Thyroid gland (tissue), 4 donors: ENCODE data around the gene BMPR1B. TPM values are rescaled to one million over a fixed set of nuclear protein-coding genes. Genes with fewer than 3 reads are reported as not detected.

Source experiments
- DNase-seq, 2 donors: peaks; one replicate each; pipeline ENCODE4 v3.0.0-alpha.2; 2019
- H3K27ac ChIP-seq, 3 donors: fragments of 200-600 bp; sonication (generic); 1 replicate in 2 of 3; 2 replicates in 1 of 3; pipeline ENCODE4 v1.5.1; 2016 to 2019; ENCODE audit warnings: mild to moderate bottlenecking in 1 of 3, moderate library complexity in 1 of 3
- H3K27me3 ChIP-seq: fragments of 200-600 bp; sonication (generic); one replicate; pipeline ENCODE4 v1.5.1; 2019
- H3K36me3 ChIP-seq, 2 donors: fragments of 200-600 bp; sonication (generic); one replicate each; pipeline ENCODE4 v1.5.1; 2016 to 2019
- H3K4me1 ChIP-seq, 2 donors: fragments of 200-600 bp; sonication (generic); one replicate each; pipeline ENCODE4 v1.5.1; 2017 to 2019
- H3K4me3 ChIP-seq, 3 donors: fragments of 200-600 bp; sonication (generic); replicated peaks in 1 of 3; 1 replicate in 2 of 3; 2 replicates in 1 of 3; pipeline ENCODE4 v1.5.1; 2016; ENCODE audit warnings: mild to moderate bottlenecking in 1 of 3
- H3K9me3 ChIP-seq: fragments of 200-600 bp; sonication (generic); one replicate; pipeline ENCODE4 v1.5.1; 2017
- CTCF ChIP-seq, 6 experiments: fragments of 200-600 bp in 3 of 6; fragments of 450-650 bp in 3 of 6; sonication (generic) in 3 of 6; IDR thresholded peaks; one replicate each; pipeline ENCODE4 v1.5.1; 2016 to 2019; ENCODE audit warnings: antibody characterized with exemption in 6 of 6, mild to moderate bottlenecking in 2 of 6, inconsistent platforms in 1 of 6, moderate library complexity in 1 of 6
- POLR2A ChIP-seq, 2 donors: fragments of 450-650 bp; IDR thresholded peaks; one replicate each; pipeline ENCODE4 v1.6.1; 2017; ENCODE audit warnings: antibody characterized with exemption in 2 of 2, mild to moderate bottlenecking in 2 of 2, moderate library complexity in 1 of 2
- WGBS, 2 donors: methylation state at CpG; one replicate each; pipeline ENCODE4 v1.1.5; 2017; 5-methylcytosine and 5-hydroxymethylcytosine counted together
- intact Hi-C: fragments of 100-400 bp; cut with DNase I; formaldehyde crosslinking; loops from one replicate; pipeline ENCODE4 v1.15.1; 2023
- total RNA-seq, 4 donors: library from RNA; depleted of rRNA; stranded (reverse); fragments of >200 nt; gene quantifications; one replicate each; pipeline ENCODE4 v1.2.3, GENCODE V29; 2016

Gene BMPR1B
- total RNA-seq, 4 donors from 2014 or later: 0.49 to 0.89 (median 0.76) TPM

- Histone ChIP-seq H3K27me3 (no peaks in the 10 kb centered on the region), H3K9me3 (no peaks in the 10 kb centered on the region), H3K4me3 (no peak overlapping the region), H3K27ac (no peak overlapping the region), H3K4me1 (no peaks in the 10 kb centered on the region), H3K36me3 (no peaks in the 10 kb centered on the region)
- intact Hi-C loops: no loop called here
- WGBS, 2 donors: 96 to 97% methylated on average over 4 of the region's 4 CpGs
- no peak for DNase-seq
- TF ChIP-seq CTCF (IDR thresholded peaks at IDR 0.05) (no peak), POLR2A (IDR thresholded peaks at IDR 0.05) (no peak)
Observed at GRCh38 chr4:95038791-95039190, 281.0 kb downstream of the BMPR1B start.

GRCh38 chr4:95044324-95044837, 286.6 kb downstream of the BMPR1B start:
- no peaks in the 10 kb centered on the region for H3K4me1 ChIP-seq
- intact Hi-C loops: no loop called here
- no peak for DNase-seq
- no peak overlapping the region for H3K27ac ChIP-seq
- H3K36me3 ChIP-seq: no peaks in the 10 kb centered on the region
- H3K9me3 ChIP-seq: no peaks in the 10 kb centered on the region
- no peaks in the 10 kb centered on the region for H3K27me3 ChIP-seq
- 41 to 46% methylated on average over 5 of the region's 5 CpGs for WGBS, 2 donors
- no peak overlapping the region for H3K4me3 ChIP-seq
- TF ChIP-seq POLR2A (IDR thresholded peaks at IDR 0.05) (no peak), CTCF (IDR thresholded peaks at IDR 0.05) (no peak)

- Histone ChIP-seq H3K27me3 (no peaks in the 10 kb centered on the region), H3K9me3 (no peaks in the 10 kb centered on the region), H3K36me3 (no peaks in the 10 kb centered on the region), H3K4me3 (no peak overlapping the region), H3K4me1 (no peaks in the 10 kb centered on the region), H3K27ac (no peak overlapping the region)
- DNase-seq: no peak
- intact Hi-C loops: no loop called here
- 70 to 75% methylated on average over 3 of the region's 3 CpGs for WGBS, 2 donors
- TF ChIP-seq CTCF (IDR thresholded peaks at IDR 0.05) (no peak), POLR2A (IDR thresholded peaks at IDR 0.05) (no peak)
Observed at GRCh38 chr4:95045429-95045828, 287.7 kb downstream of the BMPR1B start.

- H3K27me3 ChIP-seq: no peaks in the 10 kb centered on the region
- H3K27ac ChIP-seq: no peak overlapping the region
- H3K4me3 ChIP-seq: no peak overlapping the region
- WGBS, 2 donors: 85 to 93% methylated on average over 2 of the region's 2 CpGs
- DNase-seq: no peak
- TF ChIP-seq POLR2A (IDR thresholded peaks at IDR 0.05): no peak
- TF ChIP-seq CTCF (IDR thresholded peaks at IDR 0.05): no peak
- intact Hi-C loops: no loop called here
- H3K4me1 ChIP-seq: no peaks in the 10 kb centered on the region
- no peaks in the 10 kb centered on the region for H3K36me3 ChIP-seq
- no peaks in the 10 kb centered on the region for H3K9me3 ChIP-seq
Observed at GRCh38 chr4:95048296-95048695, 290.5 kb downstream of the BMPR1B start.

DNA sequence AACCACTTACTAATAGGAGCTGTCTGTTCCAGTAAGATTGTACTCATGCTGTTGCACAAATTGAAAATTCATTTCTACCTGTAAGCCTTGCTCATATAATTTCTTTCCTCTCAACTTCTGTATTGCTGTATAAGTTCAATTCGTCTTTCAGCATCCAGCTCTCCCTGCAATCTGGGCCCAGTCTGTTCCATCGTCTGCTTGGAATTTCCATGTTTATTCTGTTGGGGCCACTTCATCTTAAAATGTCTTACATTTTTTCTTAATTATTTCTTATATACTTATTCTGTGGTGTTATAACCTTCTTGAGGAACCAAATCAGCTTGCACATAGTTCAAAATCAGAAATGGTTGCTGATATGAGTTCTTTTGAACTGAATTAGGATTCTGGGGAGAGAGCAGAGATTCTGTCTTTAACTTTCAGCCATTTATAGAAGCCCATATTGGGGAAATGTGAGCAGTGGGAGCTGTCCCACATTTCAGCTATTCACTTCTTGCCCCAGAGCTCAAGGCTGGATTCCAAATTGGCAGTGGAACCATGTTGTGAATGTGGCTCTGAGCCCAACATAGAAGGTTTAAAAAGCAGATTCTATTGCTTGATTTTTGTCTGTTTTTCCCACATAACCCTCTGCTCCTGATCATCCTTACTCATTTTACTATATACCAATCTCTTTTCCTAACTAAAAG, 291.9 kb downstream of the BMPR1B start:
- no peak overlapping the region for H3K4me3 ChIP-seq
- no peaks in the 10 kb centered on the region for H3K9me3 ChIP-seq
- no peak for TF ChIP-seq CTCF (IDR thresholded peaks at IDR 0.05)
- TF ChIP-seq POLR2A (IDR thresholded peaks at IDR 0.05): no peak
- DNase-seq: peak in 1 of 2 donors; percentile 6
- H3K27me3 ChIP-seq: no peaks in the 10 kb centered on the region
- no peak overlapping the region for H3K27ac ChIP-seq
- intact Hi-C loops: no loop called here
- 74 to 76% methylated on average over 2 of the region's 2 CpGs for WGBS, 2 donors
- H3K36me3 ChIP-seq: no peaks in the 10 kb centered on the region
- no peaks in the 10 kb centered on the region for H3K4me1 ChIP-seq
